ENCODE results near the gene C1orf56.

Gene C1orf56

GRCh38 chr1:151024540-151025146, 22.9 kb upstream of the C1orf56 start:
- DNase-seq (ENCODE audit: low spot score) = peak; percentile 39

DNA sequence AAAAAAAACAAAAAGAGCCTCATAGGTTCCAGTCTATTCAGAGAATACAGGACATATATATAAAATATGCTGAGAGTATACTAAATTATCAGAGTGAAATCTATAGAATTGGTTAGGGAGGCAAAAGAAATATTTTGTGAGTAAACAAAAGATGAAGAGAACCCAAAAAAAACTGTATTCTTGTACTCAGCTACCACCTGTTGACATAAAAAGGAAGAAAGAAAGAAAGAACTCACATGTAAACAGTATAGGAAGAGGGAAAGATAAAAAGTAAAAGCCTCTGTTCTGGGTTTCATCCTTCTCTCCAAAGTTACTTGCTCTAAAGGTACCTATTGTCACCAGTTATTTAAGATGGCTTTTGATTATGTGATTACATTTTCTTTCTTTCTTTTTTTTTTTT, 21.1 kb upstream of the C1orf56 start:
- DNase-seq (ENCODE audit: low spot score) = no peak

DNA sequence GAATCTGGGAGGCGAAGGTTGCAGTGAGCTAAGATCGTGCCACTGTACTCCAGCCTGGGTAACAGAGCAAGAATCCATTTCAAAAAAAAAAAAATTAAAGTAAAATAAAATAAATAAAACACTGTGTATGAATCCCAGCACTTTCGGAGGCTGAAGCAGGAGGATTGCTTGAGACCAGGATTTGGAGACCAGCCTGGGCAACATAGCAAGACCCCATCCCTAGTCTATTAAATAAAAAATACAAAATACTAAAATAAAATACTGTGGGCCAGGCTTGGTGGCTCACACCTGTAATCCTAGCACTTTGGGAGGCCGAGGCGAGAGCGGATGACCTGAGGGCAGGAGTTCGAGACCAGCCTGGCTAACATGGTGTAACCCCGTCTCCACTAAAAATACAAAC, 15.4 kb upstream of the C1orf56 start:
- DNase-seq (ENCODE audit: low spot score) = no peak

DNA sequence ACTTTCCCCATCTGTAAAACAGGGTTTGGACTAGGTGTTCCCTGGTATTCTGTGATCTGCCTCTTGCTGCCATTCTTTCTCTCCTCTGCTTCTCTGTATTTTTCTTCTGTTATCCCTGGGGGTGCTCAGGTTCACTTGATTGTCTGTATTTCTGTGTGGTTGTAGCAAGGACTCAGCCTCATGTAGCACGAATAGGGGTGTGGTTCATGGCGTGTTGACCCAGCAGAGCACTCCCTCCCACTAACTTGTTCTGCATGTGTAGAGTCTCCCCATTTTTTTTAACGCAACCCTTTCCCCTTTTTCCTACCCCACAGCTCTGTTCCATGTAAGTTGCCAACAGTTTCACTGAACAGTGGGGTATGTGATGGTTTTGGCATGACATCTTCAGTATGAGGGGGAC, 12.4 kb upstream of the C1orf56 start:
- DNase-seq (ENCODE audit: low spot score) = no peak

DNA sequence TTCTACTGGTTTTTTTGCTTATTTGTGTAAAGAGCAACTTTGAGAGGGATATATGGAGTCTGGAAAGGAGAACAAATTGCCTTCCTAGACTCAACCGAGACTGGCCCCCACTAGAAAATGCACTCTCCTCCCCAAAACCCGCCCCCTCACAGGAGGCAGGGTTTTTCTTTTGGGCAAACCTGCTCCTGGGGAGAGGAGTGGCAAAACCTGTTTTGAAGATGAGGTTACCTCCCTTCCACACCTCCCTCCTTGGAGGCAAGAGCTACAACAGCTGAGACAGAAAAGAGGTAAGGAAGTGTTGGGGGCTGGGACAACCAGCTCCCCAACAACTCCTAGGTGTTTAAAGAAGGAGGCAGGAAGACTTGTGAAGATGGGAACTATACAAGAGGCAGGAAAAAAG, 11.2 kb upstream of the C1orf56 start, which contains the start of gene BNIPL:
Gene BNIPL (plus strand): TSS at position 231 of the 400 bp plus-strand sequence. CDS start 140 bp downstream, at position 371.
- DNase-seq (ENCODE audit: low spot score) = no peak

DNA sequence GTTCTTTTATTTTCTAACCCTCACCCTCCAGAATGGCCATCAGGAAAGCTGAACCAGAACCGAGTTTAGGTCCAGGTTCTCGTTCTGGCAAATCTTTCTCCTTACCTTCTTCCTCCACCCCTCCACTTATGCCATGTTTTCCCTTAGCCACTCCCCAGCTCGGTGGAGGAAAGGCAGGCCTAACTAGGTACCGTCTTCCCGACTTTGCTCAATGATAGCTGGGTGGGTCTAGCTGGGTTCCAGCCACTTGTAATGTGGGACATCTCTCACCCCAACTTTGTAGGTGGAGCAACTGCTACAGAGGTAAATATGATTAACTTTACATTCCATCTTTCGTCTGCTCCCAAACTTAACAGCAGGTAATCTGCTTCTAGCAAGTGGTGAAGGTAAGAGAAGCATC, 10.5 kb upstream of the C1orf56 start:
- no peak for DNase-seq (ENCODE audit: low spot score)

DNA sequence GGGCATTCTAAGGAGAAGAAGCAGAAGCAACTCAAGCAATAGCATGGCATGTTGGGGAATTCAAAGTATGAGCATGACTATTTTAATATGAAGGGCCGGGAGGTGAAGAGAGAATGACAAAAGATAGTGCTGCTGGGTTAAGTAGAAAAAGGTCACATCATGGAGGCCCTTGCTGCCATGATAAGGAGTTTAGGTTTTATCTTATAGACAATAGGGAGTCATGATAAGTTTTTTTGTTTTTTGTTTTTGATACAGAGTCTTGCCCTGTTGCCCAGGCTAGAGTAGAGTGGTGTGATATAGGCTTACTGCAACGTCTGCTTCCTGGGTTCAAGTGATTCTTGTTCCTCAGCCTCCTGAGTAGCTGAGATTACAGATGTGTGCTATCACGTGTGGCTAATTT, 8.0 kb upstream of the C1orf56 start:
- DNase-seq (ENCODE audit: low spot score) = no peak

DNA sequence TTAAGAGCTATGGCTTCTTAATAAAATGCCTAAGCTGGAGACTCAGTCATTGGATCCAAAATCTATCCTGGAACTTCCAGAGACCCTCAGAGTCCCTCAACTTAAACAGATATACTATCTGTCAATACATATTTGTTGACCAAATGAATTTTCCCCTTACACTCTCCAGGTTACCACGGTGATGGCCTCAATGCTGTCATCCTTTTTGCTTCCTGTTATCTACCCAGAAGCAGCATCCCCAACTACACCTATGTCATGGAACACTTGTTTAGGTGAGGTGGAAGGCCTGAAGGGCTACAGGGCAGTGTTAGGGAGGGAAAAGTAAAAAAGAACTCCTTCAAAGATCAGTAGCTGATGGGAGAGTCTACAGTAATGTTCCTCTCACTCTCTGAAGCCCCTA, 4.4 kb upstream of the C1orf56 start:
- no peak for DNase-seq (ENCODE audit: low spot score)

DNA sequence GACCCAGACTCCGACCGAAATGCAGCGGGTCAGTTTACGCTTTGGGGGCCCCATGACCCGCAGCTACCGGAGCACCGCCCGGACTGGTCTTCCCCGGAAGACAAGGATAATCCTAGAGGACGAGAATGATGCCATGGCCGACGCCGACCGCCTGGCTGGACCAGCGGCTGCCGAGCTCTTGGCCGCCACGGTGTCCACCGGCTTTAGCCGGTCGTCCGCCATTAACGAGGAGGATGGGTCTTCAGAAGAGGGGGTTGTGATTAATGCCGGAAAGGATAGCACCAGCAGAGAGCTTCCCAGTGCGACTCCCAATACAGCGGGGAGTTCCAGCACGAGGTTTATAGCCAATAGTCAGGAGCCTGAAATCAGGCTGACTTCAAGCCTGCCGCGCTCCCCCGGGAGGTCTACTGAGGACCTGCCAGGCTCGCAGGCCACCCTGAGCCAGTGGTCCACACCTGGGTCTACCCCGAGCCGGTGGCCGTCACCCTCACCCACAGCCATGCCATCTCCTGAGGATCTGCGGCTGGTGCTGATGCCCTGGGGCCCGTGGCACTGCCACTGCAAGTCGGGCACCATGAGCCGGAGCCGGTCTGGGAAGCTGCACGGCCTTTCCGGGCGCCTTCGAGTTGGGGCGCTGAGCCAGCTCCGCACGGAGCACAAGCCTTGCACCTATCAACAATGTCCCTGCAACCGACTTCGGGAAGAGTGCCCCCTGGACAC, 534 bp downstream of the C1orf56 start:
- peak; percentile 71 for DNase-seq (ENCODE audit: low spot score)

DNA sequence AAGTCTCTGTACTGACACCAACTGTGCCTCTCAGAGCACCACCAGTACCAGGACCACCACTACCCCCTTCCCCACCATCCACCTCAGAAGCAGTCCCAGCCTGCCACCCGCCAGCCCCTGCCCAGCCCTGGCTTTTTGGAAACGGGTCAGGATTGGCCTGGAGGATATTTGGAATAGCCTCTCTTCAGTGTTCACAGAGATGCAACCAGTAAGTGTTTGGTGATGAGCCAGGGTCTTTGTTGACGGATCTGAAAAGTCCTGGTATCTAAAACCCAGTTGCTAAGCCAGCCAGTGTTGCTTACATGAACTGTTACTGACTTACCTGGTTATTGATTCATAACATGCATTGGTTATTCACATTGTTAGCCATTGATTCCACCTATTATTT, 1.1 kb downstream of the C1orf56 start:
- no peak for DNase-seq (ENCODE audit: low spot score)

DNA sequence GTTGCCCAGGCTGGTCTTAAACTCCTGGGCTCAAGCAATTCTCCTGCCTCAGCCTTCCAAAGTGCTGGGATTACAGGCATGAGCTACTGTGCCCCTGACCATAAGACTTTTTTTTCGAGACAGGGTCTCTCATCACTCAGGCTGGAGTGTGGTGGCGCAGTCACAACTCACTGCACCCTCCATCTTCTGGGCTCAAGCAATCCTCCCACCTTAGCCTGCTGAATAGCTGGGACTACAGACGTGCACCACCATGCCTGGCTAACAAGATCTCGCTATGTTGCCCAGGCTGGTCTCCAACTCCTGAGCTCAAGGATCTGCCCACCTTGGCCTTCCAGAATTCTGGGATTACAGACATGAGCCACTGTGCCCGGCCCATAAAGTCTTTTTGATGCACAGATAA, 1.9 kb downstream of the C1orf56 start:
- no peak for DNase-seq (ENCODE audit: low spot score)

- no peak for DNase-seq (ENCODE audit: low spot score)
Measured at GRCh38 chr1:151050051-151050688, 2.6 kb downstream of the C1orf56 start.

DNA sequence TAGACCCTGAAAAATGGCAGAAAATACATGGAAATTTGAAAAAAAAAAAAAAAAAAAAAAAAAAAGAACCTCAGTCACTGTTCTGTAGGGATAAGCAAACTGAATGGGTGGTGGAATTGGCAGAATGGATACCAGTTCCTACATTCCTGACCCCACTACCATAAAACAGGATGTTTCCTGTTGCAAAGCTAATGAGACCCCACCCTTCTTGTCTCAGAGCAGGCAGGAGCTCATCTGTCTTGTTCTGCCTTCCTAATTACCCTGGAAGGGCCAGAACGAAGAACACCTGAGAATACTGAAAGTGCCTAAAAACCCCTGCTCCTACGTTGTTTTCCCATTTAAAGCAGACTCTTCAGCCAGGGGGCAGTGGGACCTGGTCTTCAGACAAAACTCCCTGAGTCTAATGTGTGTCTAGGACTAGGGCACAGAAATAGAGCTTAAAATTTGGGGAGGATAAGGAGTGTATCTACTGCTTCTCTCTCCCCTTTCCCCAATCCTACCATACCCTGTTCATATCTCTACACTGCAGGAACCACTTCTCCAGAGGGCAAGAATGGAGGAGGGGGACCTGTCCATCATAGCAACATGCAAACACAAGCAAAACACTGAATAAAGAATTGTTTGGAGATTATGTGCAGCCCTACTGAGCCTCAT, 3.9 kb downstream of the C1orf56 start:
- no peak for DNase-seq (ENCODE audit: low spot score)

- no peak for DNase-seq (ENCODE audit: low spot score)
Measured at GRCh38 chr1:151054971-151055547, 7.5 kb downstream of the C1orf56 start.

DNA sequence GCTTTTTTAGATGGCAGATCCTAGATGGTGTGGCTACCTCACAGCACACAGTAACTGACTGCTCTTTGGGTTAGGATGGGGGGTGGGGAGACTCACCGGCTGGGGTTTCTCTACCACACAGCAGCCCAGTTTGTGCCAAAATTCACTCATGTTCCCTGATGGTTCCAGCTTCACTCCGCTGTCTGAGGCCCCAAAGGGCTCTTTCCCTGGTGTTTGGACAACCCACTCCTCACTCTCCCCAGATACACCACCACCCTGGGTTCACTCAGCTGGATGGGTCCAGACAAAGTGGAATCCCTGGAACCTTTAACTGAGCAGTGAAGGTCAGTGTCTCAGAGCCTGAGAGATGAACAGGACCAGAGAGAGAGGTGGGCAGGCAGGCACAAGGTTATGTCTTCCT, 8.0 kb downstream of the C1orf56 start:
- DNase-seq (ENCODE audit: low spot score) = no peak

DNA sequence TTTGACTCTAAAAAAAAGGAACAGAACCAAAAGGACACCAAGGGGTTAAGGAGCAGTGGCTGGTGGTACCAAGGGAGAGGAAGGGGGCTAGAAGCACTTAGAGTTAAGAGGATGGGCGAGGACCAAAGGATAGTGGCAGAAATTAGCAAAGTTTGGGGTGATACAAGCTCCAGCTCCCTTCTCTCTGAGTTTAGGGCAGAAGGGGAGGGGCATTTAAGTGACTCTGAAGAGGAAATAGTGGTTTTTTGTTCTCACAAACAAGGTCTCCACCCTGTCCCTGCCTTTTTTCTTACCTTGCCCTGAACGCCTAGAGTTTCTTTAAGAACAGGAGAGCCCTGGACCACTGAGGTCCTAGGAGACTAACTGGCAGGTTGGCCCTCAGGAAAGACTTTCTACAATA, 8.6 kb downstream of the C1orf56 start:
- no peak for DNase-seq (ENCODE audit: low spot score)

DNA sequence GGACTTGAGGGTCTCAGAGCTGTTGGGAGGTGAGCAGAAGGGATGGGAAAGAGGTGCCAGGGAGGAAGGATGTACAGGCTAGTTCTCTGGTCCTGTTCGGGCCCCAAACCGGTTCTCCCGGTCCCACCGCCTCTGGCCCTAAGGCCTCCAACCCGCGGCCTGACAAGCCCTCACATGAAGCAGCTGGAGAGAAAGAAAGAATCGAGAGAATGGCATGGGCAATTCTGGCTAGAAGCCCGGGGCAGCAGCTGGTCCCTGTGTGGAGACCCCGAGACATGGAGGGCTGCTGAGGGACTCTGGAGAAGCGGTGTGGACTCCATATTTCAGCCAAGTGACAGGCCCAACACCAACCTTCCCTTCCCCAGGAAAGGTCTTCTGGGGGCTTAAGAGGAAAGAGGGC, 11.1 kb downstream of the C1orf56 start:
- no peak for DNase-seq (ENCODE audit: low spot score)

GRCh38 chr1:151059109-151060006, 11.8 kb downstream of the C1orf56 start, which contains the start of gene CDC42SE1:
CDC42SE1 (minus strand) TSS chr1:151059622; CDS start chr1:151055730, 3,892 bp downstream.
- peak; percentile 79 for DNase-seq (ENCODE audit: low spot score)

DNA sequence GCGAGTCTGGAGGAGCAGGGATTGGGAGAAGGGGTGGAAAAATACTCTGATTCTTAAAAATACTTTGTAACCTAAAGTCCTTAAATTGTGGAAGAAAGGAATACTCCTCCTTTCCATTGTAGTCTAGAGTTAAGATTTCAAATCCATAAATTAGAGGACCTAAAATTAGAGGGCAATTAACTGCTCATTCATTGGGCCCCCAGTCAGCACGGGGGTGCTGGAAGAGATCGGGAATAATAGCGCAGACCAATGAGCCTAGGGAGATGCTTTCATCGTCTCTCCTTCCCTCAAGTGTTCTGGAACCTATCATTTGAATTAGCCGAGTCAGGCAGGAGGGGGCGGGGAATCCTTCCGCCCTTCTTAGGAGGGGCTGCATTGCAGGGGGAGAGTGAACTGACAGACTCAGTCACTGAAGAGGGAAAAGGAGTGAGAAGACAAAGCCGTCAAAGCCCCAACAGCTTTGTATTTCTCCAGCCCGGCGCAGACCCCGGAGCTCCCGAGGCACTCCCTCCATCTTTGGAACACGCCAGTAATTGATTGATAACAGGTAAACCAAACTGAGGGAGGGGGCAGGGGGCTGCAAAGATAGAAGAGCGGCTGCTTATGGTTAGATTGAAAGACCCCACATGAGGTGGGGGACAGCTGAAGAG, 12.6 kb downstream of the C1orf56 start, which contains the start of gene MLLT11:
Gene MLLT11 (plus strand): TSS at position 391 of the 650 bp plus-strand sequence. CDS start 6,828 bp downstream, outside the sequence.
- peak; percentile 56 for DNase-seq (ENCODE audit: low spot score)

- DNase-seq (ENCODE audit: low spot score) = peak; percentile 30
Measured at GRCh38 chr1:151060657-151061421, 13.3 kb downstream of the C1orf56 start.

Measured in kidney capillary endothelial cell (primary cell).